SU-DHL-6 (cell line): ENCODE measurements around the gene PSMB11.

Experiments used
- CTCF ChIP-seq: fragments of 200-600 bp; sonication (generic); IDR thresholded peaks from one replicate; pipeline ENCODE4 v1.5.1; 2017; ENCODE audit warnings: antibody characterized with exemption, mild to moderate bottlenecking, low read length, moderate library complexity; ENCODE audit not compliant: insufficient read depth, poor library complexity, severe bottlenecking
- EZH2phosphoT487 ChIP-seq: fragments of 200-600 bp; sonication (generic), shearing (Covaris generic); conservative IDR thresholded peaks from 2 replicates; pipeline ENCODE4 v1.6.1; 2018; ENCODE audit warnings: mild to moderate bottlenecking, antibody characterized with exemption, low read length, moderate library complexity, mixed read lengths

DNA sequence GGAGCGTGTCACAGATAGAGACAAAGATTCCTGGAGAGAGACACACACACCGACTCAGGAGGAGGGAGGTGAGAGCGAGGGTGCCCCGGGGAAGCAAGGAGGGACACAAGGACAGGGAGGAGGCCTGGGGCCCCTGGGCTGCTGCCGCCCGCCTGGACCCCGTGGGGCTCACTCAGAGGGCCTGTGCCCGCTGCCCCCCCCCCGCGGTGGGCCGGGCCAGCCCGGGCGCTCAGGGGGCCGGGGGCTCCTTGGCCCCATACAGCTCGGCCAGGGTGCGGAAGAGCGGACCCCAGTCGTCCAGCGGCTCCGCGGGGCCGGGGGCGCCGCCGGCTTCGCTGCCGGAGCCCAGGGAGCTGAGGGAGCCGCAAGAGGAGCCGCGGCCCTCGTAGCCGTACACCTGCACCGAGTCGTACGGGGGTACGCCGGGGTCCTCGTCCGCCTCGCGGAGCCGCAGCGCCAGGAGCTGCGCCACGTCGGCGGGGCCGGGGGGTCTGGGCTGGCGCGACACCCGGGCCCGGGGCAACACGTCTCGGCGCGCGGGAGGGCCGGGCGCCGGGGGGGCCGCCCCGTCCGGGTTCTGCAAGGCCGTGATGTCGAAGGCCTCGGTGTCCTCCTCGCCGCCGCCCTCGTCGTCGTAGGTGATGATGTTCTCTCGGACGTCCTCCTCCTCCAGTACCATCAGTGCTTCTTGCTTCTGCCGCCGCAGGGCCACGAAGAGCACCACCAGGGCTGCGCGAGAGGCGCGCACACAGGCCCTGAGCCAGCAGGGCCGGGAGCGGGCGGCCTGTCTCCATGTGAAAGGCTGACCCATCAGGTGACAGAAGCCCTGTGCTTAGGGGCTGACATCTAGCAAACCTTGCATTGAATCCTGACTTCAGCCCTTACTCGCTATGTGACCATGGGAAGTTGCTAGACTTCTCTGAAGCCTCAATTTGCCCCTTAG, 6.0 kb downstream of the PSMB11 start:
- TF ChIP-seq CTCF (no peak), EZH2phosphoT487 (no peak)
